Pancreas (tissue), 10 donors: ENCODE data around the gene ZNF256. TPM values are rescaled to one million over a fixed set of nuclear protein-coding genes. Genes with fewer than 3 reads are reported as not detected.

Experiments used
- ATAC-seq, 4 donors: fragments of 200-7000 bp; cut with Tn5 transposase; one replicate each; pipeline versions ENCODE4 v1.8.0 to v1.9.1; 2020; ENCODE audit warnings: mild to moderate bottlenecking in 4 of 4, moderate library complexity in 4 of 4
- DNase-seq, 6 donors: peaks; one replicate each; pipeline ENCODE4 v3.0.0-alpha.2; 2020
- FAIRE-seq: peaks from 2 replicates; lab custom pipeline; 2012; peaks lifted over from hg19 to GRCh38; lab: Jason Lieb, UNC
- H3K27ac ChIP-seq, 4 donors: fragments of 200-600 bp; sonication (generic); 1 replicate in 3 of 4; 2 replicates in 1 of 4; pipeline versions ENCODE4 v1.5.0 to v1.8.0; 2020
- H3K27me3 ChIP-seq, 4 donors: fragments of 200-600 bp; one replicate each; pipeline ENCODE4 v1.8.0; 2021
- H3K36me3 ChIP-seq, 3 donors: fragments of 200-600 bp; sonication (generic) in 1 of 3; one replicate each; pipeline versions ENCODE4 v1.5.0 to v1.8.0; 2020 to 2021
- H3K4me1 ChIP-seq, 3 donors: fragments of 200-600 bp; one replicate each; pipeline ENCODE4 v1.8.0; 2021
- H3K4me3 ChIP-seq, 4 donors: fragments of 200-600 bp; sonication (generic) in 2 of 4; one replicate each; pipeline versions ENCODE4 v1.5.0 to v1.8.0; 2020 to 2021
- H3K9me3 ChIP-seq, 4 donors: fragments of 200-600 bp; one replicate each; pipeline ENCODE4 v1.8.0; 2021
- WGBS, 2 donors: extraction: QIAGEN DNeasy Blood & Tissue Kit; methylation state at CpG; one replicate each; pipeline ENCODE4 v1.1.7; 2013; 5-methylcytosine and 5-hydroxymethylcytosine counted together
- intact Hi-C, 3 donors: fragments of 100-400 bp; cut with DNase I; formaldehyde crosslinking; loops; one replicate each; pipeline versions ENCODE4 v1.11.1 to v1.14.2; 2022
- polyA plus RNA-seq, 2 donors: library from polyadenylated mRNA; stranded (reverse); fragments of 200-250 nt; gene quantifications; one replicate each; pipeline ENCODE4 v1.2.3, GENCODE V29; 2013
- total RNA-seq, 6 donors: library from RNA; stranded (reverse); fragmentation: NEBNext Ultra II Directional in 4 of 6; extraction: Animal tissue kit (Norgen Biotek cat#: 25700) in 4 of 6; gene quantifications; one replicate each; pipeline versions ENCODE4 v1.2.1 to v1.2.4, GENCODE V29; 2021 to 2023
- TF ChIP-seq, protein P1 (sequence below), 4 donors: fragments of 200-600 bp; sonication (generic) in 3 of 4; IDR thresholded peaks; one replicate each; pipeline versions ENCODE4 v1.5.0 to v1.8.0; 2021; ENCODE audit warnings: antibody characterized with exemption in 4 of 4
- donor health status: healthy with polysubstance abuse.
- donor health status: DM: no; HTN: no; CAD: no; lungs with moderate emphysema.
- donor health status: DM: no; HTN: no; CAD: no.
- donor health status: control.
- donor health status: control.
- donor health status: Bipolar disorder and iron deficiency.
- donor health status: DM: yes; HTN: yes; CAD: no.
- donor health status: DM: no; HTN: no; CAD: no.
- donor health status: DM: no; HTN: no; CAD: no.
- donor health status: DM: yes; HTN: yes; CAD: no.

ZNF256 gene
- total and polyA plus RNA-seq, 8 donors: 0.95 to 2.6 (median 2.1) TPM

DNA sequence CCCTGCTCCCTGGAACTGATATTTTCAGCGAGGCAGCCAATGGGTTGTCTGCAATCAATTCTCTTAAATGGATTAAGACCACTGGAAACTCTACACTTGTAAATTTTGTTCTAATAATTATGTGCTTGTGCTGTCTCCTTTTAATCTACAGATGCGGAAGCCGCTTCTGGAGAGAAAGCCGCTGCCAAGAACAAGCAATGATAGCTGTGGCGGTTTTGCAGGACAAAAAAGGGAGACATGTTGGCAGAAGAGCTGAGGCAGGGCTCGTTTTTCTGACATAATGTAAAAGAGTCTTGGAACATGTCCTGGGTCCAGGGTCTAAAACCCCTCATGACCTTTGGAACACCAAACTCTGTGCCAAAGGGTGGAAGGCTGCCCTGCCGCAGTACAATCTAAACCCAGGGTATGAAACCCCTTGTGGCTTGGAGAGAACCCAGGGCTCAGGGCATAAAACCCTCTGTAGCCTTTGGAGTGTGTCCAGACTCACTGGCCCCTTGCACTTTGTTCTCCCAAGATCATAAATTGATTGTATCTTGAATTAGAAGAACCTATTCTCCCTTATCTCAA lies 43.8 kb downstream of the ZNF256 start:
- Histone ChIP-seq H3K27ac (no peak overlapping the region), H3K4me3 (no peak overlapping the region), H3K36me3 (peaks cover 0 to 8% (median 0%) of the 10 kb centered on the region in 3 donors), H3K4me1 (no peaks in the 10 kb centered on the region), H3K27me3 (no peaks in the 10 kb centered on the region), H3K9me3 (no peaks in the 10 kb centered on the region)
- TF ChIP-seq, protein P1, sequence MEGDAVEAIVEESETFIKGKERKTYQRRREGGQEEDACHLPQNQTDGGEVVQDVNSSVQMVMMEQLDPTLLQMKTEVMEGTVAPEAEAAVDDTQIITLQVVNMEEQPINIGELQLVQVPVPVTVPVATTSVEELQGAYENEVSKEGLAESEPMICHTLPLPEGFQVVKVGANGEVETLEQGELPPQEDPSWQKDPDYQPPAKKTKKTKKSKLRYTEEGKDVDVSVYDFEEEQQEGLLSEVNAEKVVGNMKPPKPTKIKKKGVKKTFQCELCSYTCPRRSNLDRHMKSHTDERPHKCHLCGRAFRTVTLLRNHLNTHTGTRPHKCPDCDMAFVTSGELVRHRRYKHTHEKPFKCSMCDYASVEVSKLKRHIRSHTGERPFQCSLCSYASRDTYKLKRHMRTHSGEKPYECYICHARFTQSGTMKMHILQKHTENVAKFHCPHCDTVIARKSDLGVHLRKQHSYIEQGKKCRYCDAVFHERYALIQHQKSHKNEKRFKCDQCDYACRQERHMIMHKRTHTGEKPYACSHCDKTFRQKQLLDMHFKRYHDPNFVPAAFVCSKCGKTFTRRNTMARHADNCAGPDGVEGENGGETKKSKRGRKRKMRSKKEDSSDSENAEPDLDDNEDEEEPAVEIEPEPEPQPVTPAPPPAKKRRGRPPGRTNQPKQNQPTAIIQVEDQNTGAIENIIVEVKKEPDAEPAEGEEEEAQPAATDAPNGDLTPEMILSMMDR (IDR thresholded peaks at IDR 0.05): no peak
- no peak for ATAC-seq
- intact Hi-C loops: no loop called here
- 61 to 63% methylated on average over 7 of the region's 7 CpGs for WGBS, 2 donors
- no peak for DNase-seq
- FAIRE-seq: no peak

DNA sequence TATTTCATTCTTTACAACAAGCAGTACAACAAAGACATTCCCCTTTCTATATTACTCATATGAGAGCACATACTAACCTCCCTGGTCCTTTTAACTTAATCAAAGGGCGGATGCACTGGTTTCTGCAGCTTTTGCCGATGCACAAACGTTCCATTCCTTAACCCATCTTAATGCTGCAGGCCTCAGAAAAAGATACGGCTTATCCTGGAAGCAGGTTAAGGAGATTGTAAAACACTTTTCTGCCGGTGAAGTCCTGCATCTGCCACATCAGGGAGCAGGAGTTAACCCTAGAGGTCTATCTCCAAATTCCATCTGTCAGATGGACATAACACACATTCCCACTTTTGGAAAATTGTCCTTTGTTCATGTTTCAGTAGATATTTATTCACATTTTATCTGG lies 47.2 kb downstream of the ZNF256 start:
- TF ChIP-seq, protein P1 (IDR thresholded peaks at IDR 0.05): no peak
- 84 to 86% methylated on average over 5 of the region's 5 CpGs for WGBS, 2 donors
- Histone ChIP-seq H3K27ac (no peak overlapping the region), H3K9me3 (no peaks in the 10 kb centered on the region), H3K36me3 (no peaks in the 10 kb centered on the region), H3K4me3 (no peak overlapping the region), H3K27me3 (no peaks in the 10 kb centered on the region), H3K4me1 (no peaks in the 10 kb centered on the region)
- ATAC-seq: no peak
- DNase-seq: no peak
- intact Hi-C loops: no loop called here
- FAIRE-seq: no peak

Other genes starting within 250 kb of the ZNF256 start
- gene ZNF154, start 238.5 kb downstream of the ZNF256 start, total RNA-seq: 1 to 10 TPM; 1.5 to 4.6 (median 2.3) TPM
- gene ZNF154, start 238.5 kb downstream of the ZNF256 start, polyA plus RNA-seq: 1 to 10 TPM; 3.1 to 3.4 TPM
- gene ZNF671, start 220.1 kb downstream of the ZNF256 start, total RNA-seq: 1 to 10 TPM; 1.7 to 5.8 (median 2.6) TPM
- gene ZNF671, start 220.1 kb downstream of the ZNF256 start, polyA plus RNA-seq: 1 to 10 TPM; 3.5 to 8.3 TPM
- 10 to 100 TPM in 1 of 6 donors, 1 to 10 TPM in 5; 2.9 to 10.8 (median 4.5) TPM for gene ZNF776, start 200.9 kb downstream of the ZNF256 start, total RNA-seq
- gene ZNF776, start 200.9 kb downstream of the ZNF256 start, polyA plus RNA-seq: 1 to 10 TPM; 2.9 to 6.3 TPM
- gene ZNF586, start 178.0 kb downstream of the ZNF256 start, total RNA-seq: 10 to 100 TPM in 1 of 6 donors, 1 to 10 TPM in 5; 3.9 to 12.9 (median 5.3) TPM
- 1 to 10 TPM; 3.0 to 4.3 TPM for gene ZNF586, start 178.0 kb downstream of the ZNF256 start, polyA plus RNA-seq
- 1 to 10 TPM; 3.4 to 5.8 (median 4.1) TPM for gene ZNF552, start 132.8 kb downstream of the ZNF256 start, total RNA-seq
- 1 to 10 TPM; 3.4 to 4.7 TPM for gene ZNF552, start 132.8 kb downstream of the ZNF256 start, polyA plus RNA-seq
- 10 to 100 TPM in 1 of 6 donors, 1 to 10 TPM in 5; 8.0 to 10.3 (median 9.0) TPM for gene ZNF587B, start 117.4 kb downstream of the ZNF256 start, total RNA-seq
- gene ZNF587B, start 117.4 kb downstream of the ZNF256 start, polyA plus RNA-seq: 1 to 10 TPM; 4.4 to 8.4 TPM
- gene ZNF587, start 97.8 kb downstream of the ZNF256 start, total RNA-seq: 10 to 100 TPM; 12.2 to 29.5 (median 16.1) TPM
- gene ZNF587, start 97.8 kb downstream of the ZNF256 start, polyA plus RNA-seq: 10 to 100 TPM in 1 of 2 donors, 1 to 10 TPM in 1; 9.3 to 28.2 TPM
- 1 to 10 TPM; 3.7 to 7.7 (median 6.0) TPM for gene ZNF814, start 58.7 kb downstream of the ZNF256 start, total RNA-seq
- 10 to 100 TPM in 1 of 2 donors, 1 to 10 TPM in 1; 9.8 to 10.8 TPM for gene ZNF814, start 58.7 kb downstream of the ZNF256 start, polyA plus RNA-seq
- gene ZNF417, start 31.1 kb downstream of the ZNF256 start, total RNA-seq: 10 to 100 TPM in 1 of 6 donors, 1 to 10 TPM in 5; 4.8 to 15.3 (median 6.6) TPM
- 1 to 10 TPM; 2.8 to 3.3 TPM for gene ZNF417, start 31.1 kb downstream of the ZNF256 start, polyA plus RNA-seq
- gene ZNF418, start 12.3 kb downstream of the ZNF256 start, total RNA-seq: 1 to 10 TPM; 2.6 to 6.3 (median 4.0) TPM
- gene ZNF418, start 12.3 kb downstream of the ZNF256 start, polyA plus RNA-seq: 1 to 10 TPM; 4.6 to 8.4 TPM
- under 1 TPM in 5 of 6 donors, not detected in 1; 0.16 to 0.78 (median 0.42) TPM for gene C19orf18, start 26.8 kb upstream of the ZNF256 start, total RNA-seq
- gene C19orf18, start 26.8 kb upstream of the ZNF256 start, polyA plus RNA-seq: 1 to 10 TPM; 2.5 to 7.9 TPM
- gene ZNF606, start 55.1 kb upstream of the ZNF256 start, total RNA-seq: 1 to 10 TPM; 4.8 to 9.7 (median 6.3) TPM
- gene ZNF606, start 55.1 kb upstream of the ZNF256 start, polyA plus RNA-seq: 10 to 100 TPM; 10.9 to 12.2 TPM
- gene ZSCAN1, start 86.3 kb upstream of the ZNF256 start, total RNA-seq: under 1 TPM in 5 of 6 donors, not detected in 1; 0.25 to 0.49 (median 0.32) TPM
- gene ZSCAN1, start 86.3 kb upstream of the ZNF256 start, polyA plus RNA-seq: 1 to 10 TPM; 2.5 to 7.1 TPM
- gene ZNF135, start 111.6 kb upstream of the ZNF256 start, total RNA-seq: 1 to 10 TPM; 1.1 to 5.0 (median 2.0) TPM
- 10 to 100 TPM in 1 of 2 donors, 1 to 10 TPM in 1; 8.5 to 11.6 TPM for gene ZNF135, start 111.6 kb upstream of the ZNF256 start, polyA plus RNA-seq
- gene ZSCAN18, start 150.5 kb upstream of the ZNF256 start, total RNA-seq: 10 to 100 TPM; 17.3 to 37.4 (median 21.1) TPM
- gene ZSCAN18, start 150.5 kb upstream of the ZNF256 start, polyA plus RNA-seq: 10 to 100 TPM; 39.1 to 93.0 TPM
- 1 to 10 TPM; 2.3 to 6.2 (median 3.4) TPM for gene ZNF329, start 203.1 kb upstream of the ZNF256 start, total RNA-seq
- gene ZNF329, start 203.1 kb upstream of the ZNF256 start, polyA plus RNA-seq: 1 to 10 TPM; 2.2 to 4.1 TPM
- 10 to 100 TPM in 2 of 6 donors, 1 to 10 TPM in 4; 6.4 to 13.0 (median 7.3) TPM for gene ZNF274, start 235.4 kb upstream of the ZNF256 start, total RNA-seq
- 10 to 100 TPM in 1 of 2 donors, 1 to 10 TPM in 1; 8.3 to 15.1 TPM for gene ZNF274, start 235.4 kb upstream of the ZNF256 start, polyA plus RNA-seq